T-cell (primary cell): Measurements from ENCODE around the gene ACYP2. TPM values are rescaled to one million over a fixed set of nuclear protein-coding genes. Genes with fewer than 3 reads are reported as not detected.
A peak's percentile ranks its signal among the peaks of the same experiment; 100 is the strongest.

Experiments
- ATAC-seq, 4 experiments: fragments of 200-7000 bp in 3 of 4; fragments of 150-1000 bp in 1 of 4; cut with Tn5 transposase; replicated peaks in 1 of 4; 1 replicate in 3 of 4; 2 replicates in 1 of 4; pipeline ENCODE4 v1.10.0; 2021; ENCODE audit warnings: moderate library complexity in 3 of 4, mild to moderate bottlenecking in 2 of 4, moderate number of reproducible peaks in 1 of 4
- CTCF ChIA-PET, 2 donors: fragments of 300-600 bp; sonication (Branson Sonifier 250); formaldehyde crosslinking; loops; one replicate each; lab custom pipeline; 2022; ENCODE audit warnings: antibody characterized with exemption in 2 of 2; lab: Charles Lee
- POLR2A ChIA-PET, 2 donors: fragments of 300-600 bp; sonication (Branson Sonifier 250); formaldehyde crosslinking; loops; one replicate each; lab custom pipeline; 2022; ENCODE audit warnings: antibody characterized with exemption in 2 of 2; lab: Charles Lee
- DNase-seq, 35 experiments: peaks; one replicate each; pipeline versions ENCODE4 v3.0.0 to v3.0.0-alpha.2; 2013 to 2023
- H3K27ac ChIP-seq: one replicate; pipeline ENCODE4 v1.5.1; 2013; ENCODE audit warnings: low read length
- H3K27me3 ChIP-seq, 2 experiments: replicated peaks in 1 of 2; 1 replicate in 1 of 2; 2 replicates in 1 of 2; pipeline versions ENCODE4 v1.6.1 to v1.7.0; 2013; ENCODE audit warnings: low read length in 1 of 2, mixed read lengths in 1 of 2; ENCODE audit not compliant: control insufficient read depth in 2 of 2, insufficient read depth in 2 of 2; ENCODE audit errors: extremely low read depth in 1 of 2
- H3K36me3 ChIP-seq, 2 donors: 1 replicate in 1 of 2; 2 replicates in 1 of 2; pipeline versions ENCODE4 v1.6.1 to v1.7.0; 2013; ENCODE audit warnings: low read length in 1 of 2; ENCODE audit not compliant: control insufficient read depth in 2 of 2, insufficient read depth in 1 of 2; ENCODE audit errors: extremely low read depth in 1 of 2
- H3K4me1 ChIP-seq, 2 experiments: 1 replicate in 1 of 2; 2 replicates in 1 of 2; pipeline versions ENCODE4 v1.6.1 to v1.7.0; 2013; ENCODE audit warnings: low read length in 2 of 2, mixed read lengths in 1 of 2; ENCODE audit not compliant: insufficient read depth in 2 of 2, control insufficient read depth in 1 of 2; ENCODE audit errors: extremely low read depth in 1 of 2
- H3K4me3 ChIP-seq, 2 donors: 1 replicate in 1 of 2; 2 replicates in 1 of 2; pipeline versions ENCODE4 v1.5.1 to v1.7.0; 2013; ENCODE audit warnings: mild to moderate bottlenecking in 2 of 2, low read length in 1 of 2, moderate library complexity in 1 of 2; ENCODE audit not compliant: control insufficient read depth in 1 of 2; ENCODE audit errors: extremely low read depth in 1 of 2
- H3K9me3 ChIP-seq: 2 replicates; pipeline ENCODE4 v1.7.0; 2013
- H3K27ac Mint-ChIP-seq, 2 donors: one replicate each; pipeline ENCODE4 v1.8.0; 2020 to 2021; ENCODE audit warnings: mild to moderate bottlenecking in 2 of 2, mixed read lengths in 2 of 2
- H3K27me3 Mint-ChIP-seq, 2 donors: one replicate each; pipeline ENCODE4 v1.8.0; 2021 to 2022; ENCODE audit warnings: mixed read lengths in 2 of 2
- H3K36me3 Mint-ChIP-seq: one replicate; pipeline ENCODE4 v1.8.0; 2021; ENCODE audit warnings: mixed read lengths
- H3K4me1 Mint-ChIP-seq, 3 donors: one replicate each; pipeline ENCODE4 v1.8.0; 2020 to 2022; ENCODE audit warnings: mixed read lengths in 3 of 3, mild to moderate bottlenecking in 1 of 3
- H3K4me3 Mint-ChIP-seq, 3 donors: one replicate each; pipeline ENCODE4 v1.8.0; 2020 to 2022; ENCODE audit warnings: mild to moderate bottlenecking in 3 of 3, mixed read lengths in 3 of 3, moderate library complexity in 3 of 3
- H3K9me3 Mint-ChIP-seq, 3 donors: one replicate each; pipeline ENCODE4 v1.8.0; 2020 to 2022; ENCODE audit warnings: mixed read lengths in 3 of 3
- WGBS: methylation state at CpG from one replicate; pipeline ENCODE4 v1.1.5; 2013; ENCODE audit warnings: missing lambda C conversion rate; ENCODE audit not compliant: insufficient coverage; 5-methylcytosine and 5-hydroxymethylcytosine counted together
- total RNA-seq, 35 experiments: library from RNA in 6 of 35; stranded (reverse) in 6 of 35; fragments of 120-200 nt in 1 of 35; gene quantifications; one replicate each; pipeline versions ENCODE4 v1.2.1 to v1.2.4 and lab custom pipeline; 2013 to 2026

The ACYP2 gene
- total RNA-seq, 5 donors from 2014 or later (not counting 1 experiment from before 2014, with no cell fraction given): 13.8 to 18.8 (median 15.3) TPM

GRCh38 chr2:54100772-54101171 is 14.6 kb upstream of the ACYP2 start:
- peaks cover 4 to 5% of the 10 kb centered on the region in 2 experiments for H3K4me1 ChIP-seq
- DNase-seq (no peak), ATAC-seq (no peak)
- peaks cover 12 to 47% (median 14%) of the 10 kb centered on the region in 3 donors for H3K4me1 Mint-ChIP-seq
- H3K4me3 ChIP-seq: no peak overlapping the region
- no peaks in the 10 kb centered on the region for H3K9me3 ChIP-seq
- H3K27me3 Mint-ChIP-seq: no peaks in the 10 kb centered on the region
- CTCF ChIA-PET: interaction anchor here in 1 of 2 donors (0.7 kb wide), 1 partner anchor 565 kb away, joined by 3 read pairs; no protein-coding TSS in a partner anchor
- H3K36me3 ChIP-seq: no peaks in the 10 kb centered on the region
- POLR2A ChIA-PET: interaction anchor here in 1 of 2 donors (0.6 kb wide), 1 partner anchor 18 kb away, joined by 8 read pairs; no protein-coding TSS in a partner anchor
- H3K4me3 Mint-ChIP-seq: no peak overlapping the region
- H3K36me3 Mint-ChIP-seq: peaks cover 3% of the 10 kb centered on the region
- no CpG with 5 or more reads among the region's 2 CpGs for WGBS
- no peaks in the 10 kb centered on the region for H3K27me3 ChIP-seq
- H3K27ac Mint-ChIP-seq: no peak overlapping the region
- H3K27ac ChIP-seq: no peak overlapping the region
- H3K9me3 Mint-ChIP-seq: no peaks in the 10 kb centered on the region

GRCh38 chr2:54103454-54104314 is 11.7 kb upstream of the ACYP2 start:
- DNase-seq (peak in 23 of 35 experiments; percentile 2 to 42 (median 18)), ATAC-seq (peak; percentile 87 to 98 (median 92))
- Histone ChIP-seq H3K27me3 (no peaks in the 10 kb centered on the region), H3K36me3 (no peaks in the 10 kb centered on the region), H3K9me3 (no peaks in the 10 kb centered on the region), H3K4me3 (no peak overlapping the region), H3K4me1 (peaks cover 4 to 5% of the 10 kb centered on the region in 2 experiments), H3K27ac (no peak overlapping the region)
- 27% methylated on average over 3 of the region's 3 CpGs for WGBS
- POLR2A ChIA-PET: interaction anchor here in 1 of 2 donors (0.6 kb wide), 1 partner anchor 316 kb away, joined by 3 read pairs; no protein-coding TSS in a partner anchor
- Mint-ChIP-seq H3K27ac (peak overlapping the region; percentile 52 to 59), H3K4me1 (peaks cover 12 to 39% (median 14%) of the 10 kb centered on the region in 3 donors), H3K36me3 (no peaks in the 10 kb centered on the region), H3K9me3 (no peaks in the 10 kb centered on the region), H3K27me3 (no peaks in the 10 kb centered on the region), H3K4me3 (no peak overlapping the region)
- CTCF ChIA-PET: interaction anchor here in 1 of 2 donors (0.6 to 1.0 kb wide), 2 partner anchors 12 to 1858 kb away, joined by 3 to 5 read pairs; no protein-coding TSS in a partner anchor

- 94% methylated on average over 3 of the region's 12 CpGs for WGBS
- no peak overlapping the region for H3K27ac Mint-ChIP-seq
Observed at GRCh38 chr2:54106631-54107454, 8.6 kb upstream of the ACYP2 start.

GRCh38 chr2:54107455-54107764 is 8.0 kb upstream of the ACYP2 start:
- Histone ChIP-seq H3K4me1 (peaks cover 0 to 4% of the 10 kb centered on the region in 2 experiments), H3K27ac (no peak overlapping the region), H3K27me3 (no peaks in the 10 kb centered on the region), H3K9me3 (no peaks in the 10 kb centered on the region), H3K36me3 (no peaks in the 10 kb centered on the region), H3K4me3 (no peak overlapping the region)
- no peaks in the 10 kb centered on the region for H3K36me3 Mint-ChIP-seq
- no peak overlapping the region for H3K27ac Mint-ChIP-seq
- H3K4me3 Mint-ChIP-seq: no peak overlapping the region
- ATAC-seq (no peak), DNase-seq (no peak)
- POLR2A ChIA-PET: interaction anchor here (0.5 to 0.7 kb wide), 2 partner anchors 136 to 545 kb away, joined by 3 to 4 read pairs; no protein-coding TSS in a partner anchor
- H3K27me3 Mint-ChIP-seq: no peaks in the 10 kb centered on the region
- peaks cover 6 to 22% (median 10%) of the 10 kb centered on the region in 3 donors for H3K4me1 Mint-ChIP-seq
- no peaks in the 10 kb centered on the region for H3K9me3 Mint-ChIP-seq
- WGBS: 84% methylated on average over 2 of the region's 2 CpGs
- CTCF ChIA-PET: interaction anchor here (0.6 to 1.9 kb wide), 32 partner anchors 8 to 1068 kb away, joined by 3 to 28 read pairs (median 4); partner anchors contain the start of genes ACYP2 (in 1 of the 2) and CHAC2 (in 1 of the 2)

More at GRCh38 chr2:54106631-54107454, 8.6 kb upstream of the ACYP2 start:
- Mint-ChIP-seq H3K9me3 (no peaks in the 10 kb centered on the region), H3K36me3 (no peaks in the 10 kb centered on the region), H3K4me3 (no peak overlapping the region), H3K27me3 (no peaks in the 10 kb centered on the region), H3K4me1 (peaks cover 6 to 22% (median 10%) of the 10 kb centered on the region in 3 donors)
- DNase-seq (peak in 31 of 35 experiments; percentile 9 to 73 (median 33)), ATAC-seq (peak; percentile 50 to 89 (median 65))
- H3K36me3 ChIP-seq: no peaks in the 10 kb centered on the region
- H3K4me3 ChIP-seq: no peak overlapping the region
- H3K4me1 ChIP-seq: peaks cover 0 to 4% of the 10 kb centered on the region in 2 experiments
- no peaks in the 10 kb centered on the region for H3K9me3 ChIP-seq
- no peak overlapping the region for H3K27ac ChIP-seq
- H3K27me3 ChIP-seq: no peaks in the 10 kb centered on the region
- CTCF ChIA-PET: interaction anchor here (0.6 to 1.9 kb wide), 34 partner anchors 8 to 1069 kb away, joined by 3 to 28 read pairs (median 4); partner anchors contain the start of genes ACYP2 (in 1 of the 2) and CHAC2 (in 1 of the 2)
- POLR2A ChIA-PET: no interaction called here

- H3K36me3 ChIP-seq: no peaks in the 10 kb centered on the region
- Mint-ChIP-seq H3K9me3 (no peaks in the 10 kb centered on the region), H3K27me3 (no peaks in the 10 kb centered on the region), H3K4me3 (no peak overlapping the region), H3K27ac (no peak overlapping the region), H3K4me1 (peaks cover 6 to 18% (median 10%) of the 10 kb centered on the region in 3 donors), H3K36me3 (no peaks in the 10 kb centered on the region)
- 92% methylated on average over 8 of the region's 10 CpGs for WGBS
- DNase-seq: no peak
- POLR2A ChIA-PET: interaction anchor here (0.5 to 0.7 kb wide), 2 partner anchors 136 to 544 kb away, joined by 3 to 4 read pairs; no protein-coding TSS in a partner anchor
- H3K4me1 ChIP-seq: peaks cover 0 to 4% of the 10 kb centered on the region in 2 experiments
- no peak overlapping the region for H3K27ac ChIP-seq
- no peak for ATAC-seq
- no peak overlapping the region for H3K4me3 ChIP-seq
- no peaks in the 10 kb centered on the region for H3K27me3 ChIP-seq
- no peaks in the 10 kb centered on the region for H3K9me3 ChIP-seq
- CTCF ChIA-PET: interaction anchor here (0.8 to 1.9 kb wide), 4 partner anchors 9 to 1067 kb away, joined by 3 to 20 read pairs (median 4); no protein-coding TSS in a partner anchor
Observed at GRCh38 chr2:54107903-54108615, 7.4 kb upstream of the ACYP2 start.
